B cell (primary cell): Measurements from ENCODE around the gene AQP3. TPM values are rescaled to one million over a fixed set of nuclear protein-coding genes. Genes with fewer than 3 reads are reported as not detected.
"Not testable (repeated sequence)": the region's sequence is repeated elsewhere in the genome, so short reads cannot be mapped to it uniquely, and the experiment has no call there.

ENCODE experiments used
- ATAC-seq: fragments of 200-7000 bp; cut with Tn5 transposase; one replicate; pipeline ENCODE4 v1.10.0; 2021; ENCODE audit warnings: low read depth, mild to moderate bottlenecking, moderate number of reproducible peaks, moderate library complexity
- CTCF ChIA-PET: fragments of 350-600 bp; sonication (Branson Sonifier 250); formaldehyde crosslinking; loops from one replicate; lab custom pipeline; 2021; ENCODE audit warnings: antibody characterized with exemption, inconsistent platforms; lab: Charles Lee
- POLR2A ChIA-PET: fragments of 350-600 bp; sonication (Branson Sonifier 250); formaldehyde crosslinking; loops from one replicate; lab custom pipeline; 2021; ENCODE audit warnings: antibody characterized with exemption; lab: Charles Lee
- DNase-seq: peaks from one replicate; pipeline ENCODE4 v3.0.0; 2013
- H2AFZ ChIP-seq: 2 replicates; pipeline ENCODE4 v1.6.1; 2012; ENCODE audit warnings: mild to moderate bottlenecking, low read depth, low read length; ENCODE audit not compliant: insufficient read depth, poor library complexity, severe bottlenecking
- H3K27ac ChIP-seq, 2 donors: 1 replicate in 1 of 2; 2 replicates in 1 of 2; pipeline ENCODE4 v1.5.1; 2012 to 2013; ENCODE audit warnings: low read length in 2 of 2, mild to moderate bottlenecking in 2 of 2, moderate library complexity in 1 of 2
- H3K27me3 ChIP-seq, 4 experiments: fragments of 200-600 bp in 1 of 4; sonication (generic) in 1 of 4; replicated peaks in 1 of 4; 1 replicate in 2 of 4; 2 replicates in 2 of 4; pipeline versions ENCODE4 v1.6.1 to v1.7.0; 2013 to 2016; ENCODE audit warnings: low read length in 3 of 4, mild to moderate bottlenecking in 2 of 4, mixed read lengths in 1 of 4, moderate library complexity in 1 of 4; ENCODE audit not compliant: insufficient read depth in 4 of 4, control insufficient read depth in 3 of 4; ENCODE audit errors: control extremely low read depth in 1 of 4
- H3K36me3 ChIP-seq, 2 experiments: replicated peaks in 1 of 2; 1 replicate in 1 of 2; 2 replicates in 1 of 2; pipeline versions ENCODE4 v1.6.1 to v1.7.1; 2013; ENCODE audit warnings: low read length in 1 of 2; ENCODE audit not compliant: insufficient read depth in 2 of 2, control insufficient read depth in 1 of 2; ENCODE audit errors: control extremely low read depth in 1 of 2, extremely low read depth in 1 of 2
- H3K4me1 ChIP-seq, 2 donors: fragments of 200-600 bp in 1 of 2; sonication (generic) in 1 of 2; 1 replicate in 1 of 2; 2 replicates in 1 of 2; pipeline versions ENCODE4 v1.5.1 to v1.6.1; 2013 to 2017; ENCODE audit warnings: low read length in 2 of 2; ENCODE audit not compliant: control insufficient read depth in 2 of 2, insufficient read depth in 2 of 2
- H3K4me2 ChIP-seq: replicated peaks from 2 replicates; pipeline ENCODE3; 2012; ENCODE audit warnings: mild to moderate bottlenecking, low read depth, low read length; ENCODE audit not compliant: poor library complexity, severe bottlenecking
- H3K4me3 ChIP-seq, 5 experiments: fragments of 200-600 bp in 1 of 5; sonication (generic) in 1 of 5; 1 replicate in 3 of 5; 2 replicates in 2 of 5; pipeline versions ENCODE4 v1.5.1 to v1.7.0; 2011 to 2016; ENCODE audit warnings: low read length in 4 of 5, mild to moderate bottlenecking in 4 of 5, low read depth in 2 of 5, control low read depth in 1 of 5, moderate library complexity in 1 of 5; ENCODE audit not compliant: insufficient read depth in 1 of 5; ENCODE audit errors: control extremely low read depth in 1 of 5, extremely low read depth in 1 of 5
- H3K79me2 ChIP-seq: fragments of 200-600 bp; sonication (generic); one replicate; pipeline ENCODE4 v1.6.0; 2016; ENCODE audit warnings: low read length; ENCODE audit not compliant: control insufficient read depth, insufficient read depth
- H3K9ac ChIP-seq: fragments of 200-600 bp; sonication (generic); 2 replicates; pipeline ENCODE4 v1.6.1; 2017; ENCODE audit warnings: mild to moderate bottlenecking, low read length, moderate library complexity
- H3K9me3 ChIP-seq, 3 donors: one replicate each; pipeline versions ENCODE4 v1.6.1 to v1.7.1; 2013; ENCODE audit warnings: low read length in 2 of 3; ENCODE audit not compliant: control insufficient read depth in 2 of 3, insufficient read depth in 1 of 3; ENCODE audit errors: control extremely low read depth in 1 of 3
- H4K20me1 ChIP-seq: 2 replicates; pipeline ENCODE4 v1.6.0; 2012; ENCODE audit warnings: mild to moderate bottlenecking, low read length; ENCODE audit not compliant: insufficient read depth, control insufficient read depth, poor library complexity, severe bottlenecking
- H3K27ac Mint-ChIP-seq: one replicate; pipeline ENCODE4 v1.8.0; 2021; ENCODE audit warnings: mixed read lengths
- H3K27me3 Mint-ChIP-seq: one replicate; pipeline ENCODE4 v1.8.0; 2021; ENCODE audit warnings: mixed read lengths
- H3K4me1 Mint-ChIP-seq: one replicate; pipeline ENCODE4 v1.8.0; 2021; ENCODE audit warnings: mixed read lengths
- H3K4me3 Mint-ChIP-seq: one replicate; pipeline ENCODE4 v1.8.0; 2021; ENCODE audit warnings: mixed read lengths
- H3K9me3 Mint-ChIP-seq: one replicate; pipeline ENCODE4 v1.8.0; 2022; ENCODE audit warnings: mixed read lengths; ENCODE audit not compliant: insufficient read depth
- WGBS: methylation state at CpG from one replicate; pipeline ENCODE4 v1.1.5; 2013; ENCODE audit warnings: missing lambda C conversion rate; ENCODE audit not compliant: insufficient coverage; 5-methylcytosine and 5-hydroxymethylcytosine counted together
- intact Hi-C: fragments of 100-400 bp; cut with micrococcal nuclease; formaldehyde crosslinking; loops from one replicate; pipeline ENCODE4 v1.10.0; 2022
- polyA plus RNA-seq: library from polyadenylated mRNA; depleted of rRNA; stranded (reverse); fragments of >200 nt; gene quantifications from 2 replicates; pipeline ENCODE4 v1.2.3, GENCODE V29; 2012
- total RNA-seq, 2 donors: library from RNA; stranded (reverse); fragments of 120-200 nt in 1 of 2; gene quantifications; 1 replicate in 1 of 2; 2 replicates in 1 of 2; pipeline versions ENCODE4 v1.2.3 to v1.2.4, GENCODE V29; 2013 to 2022

Gene AQP3
- total and polyA plus RNA-seq, 2 donors (not counting 1 experiment from before 2014, with no cell fraction given), result 1.8 to 10.0 TPM

GRCh38 chr9:33402371-33402770 is 45.0 kb downstream of the AQP3 start, which contains the start of gene AQP7:
Gene AQP7, minus strand, starts transcription at chr9:33402568. Its CDS starts 1,306 bp downstream, at chr9:33401262.
- CTCF ChIA-PET, result interaction anchor here (2.4 kb wide), 1 partner anchor 65 kb away, joined by 24 read pairs; no protein-coding TSS in a partner anchor
- H3K4me3 Mint-ChIP-seq, POLR2A ChIA-PET, ATAC-seq, H3K27me3 Mint-ChIP-seq, H3K9me3 Mint-ChIP-seq, H3K27me3 ChIP-seq, H4K20me1 ChIP-seq, H3K27ac Mint-ChIP-seq, H2AFZ ChIP-seq, H3K36me3 ChIP-seq, H3K4me1 Mint-ChIP-seq, H3K4me3 ChIP-seq, H3K9me3 ChIP-seq, H3K4me2 ChIP-seq, H3K4me1 ChIP-seq, H3K79me2 ChIP-seq, H3K9ac ChIP-seq, DNase-seq, H3K27ac ChIP-seq: not testable (repeated sequence)
- intact Hi-C loops, result loop anchor here (2.0 to 10.0 kb wide), 2 partner anchors 64 to 92 kb away; no protein-coding TSS in a partner anchor
- 94% methylated on average over 5 of the region's 10 CpGs for WGBS

GRCh38 chr9:33401809-33402208 is 45.6 kb downstream of the AQP3 start:
- H2AFZ ChIP-seq, H3K27ac ChIP-seq, H3K4me1 Mint-ChIP-seq, H3K4me3 ChIP-seq, H3K27ac Mint-ChIP-seq, H3K9me3 Mint-ChIP-seq, H3K4me3 Mint-ChIP-seq, H3K79me2 ChIP-seq, H3K9me3 ChIP-seq, H3K36me3 ChIP-seq, H3K9ac ChIP-seq, H3K4me1 ChIP-seq, CTCF ChIA-PET, H4K20me1 ChIP-seq, H3K27me3 ChIP-seq, ATAC-seq, H3K4me2 ChIP-seq, POLR2A ChIA-PET, H3K27me3 Mint-ChIP-seq, DNase-seq: not testable (repeated sequence)
- intact Hi-C loops, result loop anchor here (2.0 to 10.0 kb wide), 2 partner anchors 65 to 93 kb away; no protein-coding TSS in a partner anchor
- 100% methylated on average over 4 of the region's 10 CpGs for WGBS

- H3K4me3 Mint-ChIP-seq, H2AFZ ChIP-seq, CTCF ChIA-PET, H3K27me3 Mint-ChIP-seq, H3K27me3 ChIP-seq, H3K9me3 ChIP-seq, H4K20me1 ChIP-seq, H3K4me3 ChIP-seq, H3K27ac ChIP-seq, H3K9me3 Mint-ChIP-seq, intact Hi-C loops, H3K9ac ChIP-seq, H3K4me2 ChIP-seq, H3K79me2 ChIP-seq, ATAC-seq, DNase-seq, POLR2A ChIA-PET, H3K27ac Mint-ChIP-seq, H3K36me3 ChIP-seq, H3K4me1 ChIP-seq, H3K4me1 Mint-ChIP-seq: not testable (repeated sequence)
- WGBS, result 63% methylated on average over 2 of the region's 4 CpGs
Observed at GRCh38 chr9:33399047-33399446, 48.3 kb downstream of the AQP3 start.

GRCh38 chr9:33397801-33398200 is 49.6 kb downstream of the AQP3 start:
- DNase-seq, H3K4me3 Mint-ChIP-seq, H3K4me1 ChIP-seq, H4K20me1 ChIP-seq, H3K27me3 ChIP-seq, H3K9me3 ChIP-seq, POLR2A ChIA-PET, H3K9me3 Mint-ChIP-seq, CTCF ChIA-PET, H3K9ac ChIP-seq, ATAC-seq, H3K27ac Mint-ChIP-seq, H2AFZ ChIP-seq, H3K4me2 ChIP-seq, H3K36me3 ChIP-seq, H3K27ac ChIP-seq, H3K4me1 Mint-ChIP-seq, H3K4me3 ChIP-seq, intact Hi-C loops, H3K79me2 ChIP-seq: not testable (repeated sequence)
- no CpG with 5 or more reads among the region's 4 CpGs for WGBS
- H3K27me3 Mint-ChIP-seq, result peaks cover 12% of the 10 kb centered on the region
